DMS153 treated with DMSO at 0.1 percent for 48 hours (cell line): ENCODE results near the gene GNL2.

Experiments
- DNase-seq: peaks from one replicate; lab custom pipeline; 2025; ENCODE audit not compliant: unreplicated experiment; lab: John Stamatoyannopoulos, UW

Gene GNL2

GRCh38 chr1:37517569-37517968 lies 78.2 kb downstream of the GNL2 start:
- DNase-seq = no peak
